Muscle of arm (tissue), 12 donors: ENCODE measurements around the gene SLC1A5. TPM values are rescaled to one million over a fixed set of nuclear protein-coding genes. Genes with fewer than 3 reads are reported as not detected.
"Not testable (repeated sequence)": the region's sequence is repeated elsewhere in the genome, so short reads cannot be mapped to it uniquely, and the experiment has no call there.

Experiments used
- DNase-seq: peaks from one replicate; pipeline ENCODE4 v3.0.0-alpha.2; 2013
- polyA plus RNA-seq, 12 donors: library from polyadenylated mRNA; unstranded; fragments of 120-200 nt; gene quantifications; one replicate each; pipeline ENCODE4 v1.2.1, GENCODE V29; 2013; ENCODE audit not compliant: insufficient read length in 12 of 12

Gene SLC1A5
- polyA plus RNA-seq, 12 donors = 15.7 to 39.9 (median 19.1) TPM; not detected in 1

- DNase-seq = no peak
Measured at GRCh38 chr19:46775642-46776258, 12.6 kb downstream of the SLC1A5 start.

GRCh38 chr19:46773018-46773399, 15.4 kb downstream of the SLC1A5 start:
- DNase-seq = no peak

DNA sequence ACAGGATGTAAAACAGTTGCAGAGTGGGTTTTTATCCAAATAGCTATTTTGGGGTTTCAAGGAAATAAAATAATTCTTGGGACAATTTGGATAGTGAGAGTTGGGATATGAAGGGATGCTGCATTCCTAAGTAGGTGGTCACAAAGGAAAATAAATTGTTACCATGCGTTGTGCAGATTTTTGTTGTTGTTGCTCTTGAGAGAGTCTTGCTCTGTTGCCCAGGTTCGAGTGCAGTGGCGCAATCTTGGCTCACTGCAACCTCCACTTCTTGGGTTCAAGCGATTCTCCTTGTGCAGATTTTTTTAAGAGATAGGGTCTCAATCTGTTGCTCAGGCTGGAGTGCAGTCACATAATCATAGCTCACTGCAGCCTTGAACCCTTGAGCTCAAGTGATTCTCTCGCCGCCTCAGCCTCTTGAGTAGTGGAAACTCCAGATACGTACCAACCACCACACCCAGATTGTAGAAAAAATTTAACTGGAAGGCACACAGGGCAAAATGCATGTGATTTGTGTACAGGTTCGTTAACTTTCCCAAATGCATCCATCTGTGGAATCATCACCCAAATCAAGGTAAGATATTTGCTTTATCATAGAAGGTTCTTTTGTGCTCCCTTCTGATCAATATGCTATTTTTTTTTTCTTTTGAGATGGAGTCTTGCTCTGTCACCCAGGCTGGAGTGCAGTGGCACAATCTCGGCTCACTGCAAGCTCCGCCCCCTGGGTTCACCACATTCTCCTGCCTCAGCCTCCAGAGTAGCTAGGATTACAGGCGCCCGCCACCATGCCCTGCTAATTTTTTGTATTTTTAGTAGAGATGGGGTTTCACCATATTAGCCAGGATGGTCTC, 16.0 kb downstream of the SLC1A5 start:
- DNase-seq = no peak

GRCh38 chr19:46768746-46769145, 19.6 kb downstream of the SLC1A5 start:
- DNase-seq = not testable (repeated sequence)

- no peak for DNase-seq
Measured at GRCh38 chr19:46766569-46767317, 21.7 kb downstream of the SLC1A5 start.

GRCh38 chr19:46764817-46765291, 23.5 kb downstream of the SLC1A5 start:
- DNase-seq = no peak

DNA sequence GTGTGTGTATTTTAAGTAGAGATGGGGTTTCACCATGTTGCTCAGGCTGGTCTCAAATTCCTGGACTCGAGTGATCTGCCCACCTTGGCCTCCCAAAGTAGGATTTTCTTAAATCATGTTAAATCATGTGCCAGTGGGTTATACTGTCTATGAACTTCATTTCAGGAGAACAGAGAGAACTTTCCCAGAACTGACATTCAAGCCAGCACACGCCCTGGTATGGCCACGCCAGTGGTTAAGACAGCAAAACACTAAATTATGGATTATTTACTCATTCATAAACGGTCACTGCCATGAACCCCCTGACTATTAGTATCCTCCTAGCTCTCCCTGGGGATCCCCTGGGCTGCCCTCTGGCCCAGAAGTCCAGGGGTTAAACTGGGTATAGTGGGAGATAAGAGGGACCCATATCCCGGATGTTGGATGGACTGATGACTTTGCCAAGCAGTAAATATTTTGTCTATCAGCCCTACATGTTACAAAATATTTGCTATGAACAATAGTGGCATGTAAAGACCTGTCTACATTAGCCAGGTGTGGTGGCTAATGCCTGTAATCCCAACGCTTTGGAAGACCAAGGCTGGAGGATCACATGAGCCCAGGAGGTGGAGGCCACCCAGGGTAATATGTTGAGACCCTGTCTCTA, 26.0 kb downstream of the SLC1A5 start:
- no peak for DNase-seq

DNA sequence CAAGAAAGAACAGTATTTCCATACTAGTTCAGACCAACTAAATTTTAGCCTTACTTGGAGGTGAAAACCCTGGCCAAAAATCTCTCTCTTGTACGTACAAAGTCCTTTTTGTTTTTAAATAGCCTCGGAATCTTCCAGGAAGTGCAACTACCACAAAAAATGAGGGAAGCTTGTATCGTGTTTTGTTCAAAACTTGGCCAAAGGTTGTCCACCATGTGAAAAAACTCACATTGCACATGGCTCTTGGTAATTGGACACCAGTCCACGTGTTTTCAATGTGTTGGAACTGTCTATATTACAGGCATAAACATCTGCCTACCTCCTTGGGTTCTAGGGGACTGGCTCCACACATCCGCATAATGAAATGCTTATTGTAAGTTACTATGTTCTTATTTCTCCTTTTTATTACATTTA, 27.0 kb downstream of the SLC1A5 start:
- DNase-seq = no peak

- DNase-seq = not testable (repeated sequence)
Measured at GRCh38 chr19:46760897-46761296, 27.5 kb downstream of the SLC1A5 start.

- no peak for DNase-seq
Measured at GRCh38 chr19:46760363-46760762, 28.0 kb downstream of the SLC1A5 start.

DNA sequence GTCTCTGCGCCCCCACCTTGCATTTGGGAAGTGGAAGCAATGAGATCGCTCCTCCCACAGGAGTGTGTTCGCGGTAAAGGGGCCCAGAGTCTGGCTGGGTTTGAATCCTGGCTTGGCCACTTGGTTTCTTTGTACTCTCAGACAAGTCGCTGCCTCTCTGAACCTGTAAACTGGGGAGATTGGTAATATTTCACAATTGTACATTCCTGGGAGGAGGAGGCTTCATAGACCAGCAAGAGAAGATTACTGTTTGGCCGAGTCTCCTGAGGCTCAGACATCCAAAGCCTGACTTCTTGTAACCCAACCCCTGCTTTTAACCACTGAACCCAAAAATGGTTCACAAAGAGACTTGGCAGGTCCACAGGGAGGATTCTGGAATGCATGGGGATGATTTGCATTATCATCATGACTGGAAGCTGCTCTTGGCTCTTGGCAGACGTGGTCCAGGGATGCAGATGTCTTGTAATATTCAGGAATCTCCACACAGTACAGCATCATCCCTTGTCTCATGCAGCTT, 28.5 kb downstream of the SLC1A5 start:
- no peak for DNase-seq

DNA sequence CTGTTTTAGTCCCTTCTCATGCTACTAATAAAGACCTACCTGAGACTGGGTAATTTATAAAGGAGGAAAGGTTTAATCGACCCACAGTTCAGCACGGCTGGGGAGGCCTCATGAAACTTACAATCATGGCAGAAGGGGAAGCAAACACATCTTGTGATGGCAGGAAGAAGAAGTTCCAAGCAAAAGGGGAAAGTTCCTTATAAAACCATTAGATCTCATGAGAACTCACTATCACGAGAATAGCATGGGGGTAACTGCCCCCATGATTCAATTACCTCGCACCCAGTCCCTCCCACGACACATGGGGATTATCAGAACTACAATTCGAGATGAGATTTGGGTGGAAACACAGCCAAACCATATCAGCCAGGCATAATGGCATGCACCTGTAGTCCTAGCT, 29.2 kb downstream of the SLC1A5 start:
- no peak for DNase-seq

DNA sequence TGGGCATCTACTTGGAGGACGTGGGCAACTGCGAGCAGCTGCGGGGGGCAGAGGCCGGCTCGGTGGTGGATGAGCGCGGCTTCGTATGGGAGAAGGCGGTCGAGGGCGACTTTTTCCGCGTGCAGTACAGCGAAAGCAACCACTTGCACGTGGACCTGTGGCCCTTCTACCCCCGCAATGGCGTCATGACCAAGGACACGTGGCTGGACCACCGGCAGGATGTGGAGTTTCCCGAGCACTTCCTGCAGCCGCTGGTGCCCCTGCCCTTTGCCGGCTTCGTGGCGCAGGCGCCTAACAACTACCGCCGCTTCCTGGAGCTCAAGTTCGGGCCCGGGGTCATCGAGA, 31.9 kb downstream of the SLC1A5 start:
- no peak for DNase-seq

GRCh38 chr19:46755853-46756543, 32.4 kb downstream of the SLC1A5 start:
- no peak for DNase-seq

DNA sequence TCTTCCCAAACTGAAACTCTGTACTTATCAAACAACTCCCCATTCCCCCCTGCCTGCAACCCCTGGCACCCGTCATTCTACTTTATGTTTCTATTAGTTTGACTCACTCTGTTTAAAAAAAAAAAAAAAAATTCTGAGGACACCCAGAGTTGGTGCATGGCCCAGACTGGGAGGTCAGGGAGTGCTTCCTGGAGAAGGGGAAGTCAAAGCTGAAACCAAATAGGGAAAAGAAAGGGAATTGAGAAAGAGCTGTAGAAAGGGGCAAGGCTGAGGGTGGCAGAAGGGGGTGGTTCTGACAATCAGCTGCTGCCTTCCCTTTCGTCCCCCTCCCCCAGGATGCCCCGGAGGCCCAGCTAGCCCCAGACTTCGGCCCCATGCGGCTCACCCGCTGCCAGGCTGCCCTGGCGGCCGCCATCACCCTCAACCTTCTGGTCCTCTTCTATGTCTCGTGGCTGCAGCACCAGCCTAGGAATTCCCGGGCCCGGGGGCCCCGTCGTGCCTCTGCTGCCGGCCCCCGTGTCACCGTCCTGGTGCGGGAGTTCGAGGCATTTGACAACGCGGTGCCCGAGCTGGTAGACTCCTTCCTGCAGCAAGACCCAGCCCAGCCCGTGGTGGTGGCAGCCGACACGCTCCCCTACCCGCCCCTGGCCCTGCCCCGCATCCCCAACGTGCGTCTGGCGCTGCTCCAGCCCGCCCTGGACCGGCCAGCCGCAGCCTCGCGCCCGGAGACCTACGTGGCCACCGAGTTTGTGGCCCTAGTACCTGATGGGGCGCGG, 33.1 kb downstream of the SLC1A5 start:
- DNase-seq = no peak

GRCh38 chr19:46753420-46754155, 34.8 kb downstream of the SLC1A5 start:
- DNase-seq = no peak

DNA sequence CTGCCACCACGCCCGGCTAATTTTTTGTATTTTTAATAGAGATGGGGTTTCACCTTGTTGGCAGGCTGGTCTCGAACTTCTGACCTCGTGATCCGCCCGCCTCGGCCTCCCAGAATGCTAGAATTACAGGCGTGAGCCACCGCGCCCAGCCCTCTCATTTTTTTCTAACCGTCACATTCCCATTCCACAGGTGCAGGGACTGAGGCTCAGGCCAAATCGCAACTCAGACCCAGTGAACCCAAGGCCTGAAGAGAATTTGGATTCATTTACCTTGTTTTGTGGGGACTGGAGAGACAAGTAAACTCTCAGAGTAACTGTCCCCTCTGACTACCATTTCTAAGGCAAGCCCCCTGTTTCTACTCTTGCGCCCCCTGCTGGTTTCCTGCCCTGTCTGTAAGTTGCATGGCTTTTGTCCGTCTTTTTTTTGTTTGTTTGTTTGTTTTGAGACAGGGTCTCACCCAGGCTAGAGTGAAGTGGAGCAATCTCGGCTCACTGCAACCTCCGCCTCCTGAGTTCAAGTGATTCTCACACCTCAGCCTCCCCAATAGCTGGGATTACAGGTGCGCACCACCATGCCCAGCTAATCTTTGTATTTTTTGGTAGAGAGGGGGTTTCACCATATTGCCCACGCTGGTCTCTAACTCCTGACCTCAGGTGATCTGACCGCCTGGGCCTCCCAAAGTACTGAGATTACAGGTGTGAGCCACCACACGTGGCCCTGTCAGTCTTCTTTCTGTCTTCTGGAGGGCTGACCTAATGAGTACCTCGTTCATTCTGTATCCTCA, 39.9 kb downstream of the SLC1A5 start:
- no peak for DNase-seq

- DNase-seq = no peak
Measured at GRCh38 chr19:46746281-46747057, 41.9 kb downstream of the SLC1A5 start, which contains the start of gene STRN4. Gene STRN4 (minus strand): TSS chr19:46746450. CDS start chr19:46746430, 20 bp downstream.
